HEK293 (cell line): ENCODE results near the gene MGST2.

Source experiments
- CTCF ChIA-PET: fragments of 350-600 bp; formaldehyde crosslinking; extraction: SDS; loops from one replicate; lab custom pipeline; 2021; ENCODE audit warnings: antibody characterized with exemption; lab: Yijun Ruan, JAX
- POLR2A ChIA-PET: fragments of 300-600 bp; formaldehyde crosslinking; extraction: SDS; loops from one replicate; lab custom pipeline; 2020; ENCODE audit warnings: antibody characterized with exemption, inconsistent platforms; lab: Yijun Ruan, JAX
- H3K27ac ChIP-seq: fragments of 200-500 bp; sonication (Bioruptor generic); 2 replicates; pipeline ENCODE4 v1.5.1; 2014; ENCODE audit warnings: low read depth, low read length, control low read depth, inconsistent platforms; ENCODE audit errors: extremely low read depth
- H3K36me3 ChIP-seq, 2 experiments: fragments of 200-500 bp in 1 of 2; sonication (Bioruptor generic) in 1 of 2; 1 replicate in 1 of 2; 2 replicates in 1 of 2; pipeline ENCODE4 v1.5.1; 2014 to 2017; ENCODE audit warnings: inconsistent platforms in 2 of 2, low read length in 2 of 2; ENCODE audit not compliant: control insufficient read depth in 2 of 2, insufficient read depth in 1 of 2
- H3K4me1 ChIP-seq: fragments of 200-500 bp; sonication (Bioruptor generic); 2 replicates; pipeline ENCODE4 v1.5.1; 2014; ENCODE audit warnings: mild to moderate bottlenecking, low read length, inconsistent platforms; ENCODE audit not compliant: control insufficient read depth, insufficient read depth
- H3K4me3 ChIP-seq: 2 replicates; pipeline ENCODE4 v1.5.1; 2011; ENCODE audit warnings: low read depth, mild to moderate bottlenecking, control low read depth, low read length, moderate library complexity
- H3K9me3 ChIP-seq: fragments of 200-500 bp; sonication (Bioruptor generic); 2 replicates; pipeline ENCODE4 v1.5.1; 2014; ENCODE audit warnings: low read depth, low read length, inconsistent platforms; ENCODE audit not compliant: control insufficient read depth, insufficient read depth
- BCL11B ChIP-seq: fragments of 450-650 bp; formaldehyde crosslinking; IDR thresholded peaks from 2 replicates; pipeline ENCODE4 v1.5.1; 2016; ENCODE audit warnings: low read depth, missing biosample characterization, missing genetic modification characterization
- MYNN ChIP-seq: fragments of 450-650 bp; formaldehyde crosslinking; IDR thresholded peaks from 2 replicates; pipeline ENCODE4 v1.5.1; 2016; ENCODE audit warnings: missing biosample characterization, missing genetic modification characterization, borderline replicate concordance
- ZBTB48 ChIP-seq: fragments of 450-650 bp; formaldehyde crosslinking; IDR thresholded peaks from 2 replicates; pipeline ENCODE4 v1.5.1; 2016; ENCODE audit warnings: missing biosample characterization, missing genetic modification characterization
- ZIC2 ChIP-seq: fragments of 450-650 bp; formaldehyde crosslinking; IDR thresholded peaks from 2 replicates; pipeline ENCODE4 v1.5.1; 2016; ENCODE audit warnings: missing biosample characterization, missing genetic modification characterization
- ZNF16 ChIP-seq: fragments of 450-650 bp; formaldehyde crosslinking; IDR thresholded peaks from 2 replicates; pipeline ENCODE4 v1.5.1; 2016; ENCODE audit warnings: low read depth, missing biosample characterization, missing genetic modification characterization
- ZNF174 ChIP-seq: fragments of 450-650 bp; formaldehyde crosslinking; IDR thresholded peaks from 2 replicates; pipeline ENCODE4 v1.5.0; 2017; ENCODE audit warnings: missing biosample characterization, mild to moderate bottlenecking, missing genetic modification characterization
- ZNF292 ChIP-seq: fragments of 450-650 bp; formaldehyde crosslinking; IDR thresholded peaks from 2 replicates; pipeline ENCODE4 v1.5.1; 2016; ENCODE audit warnings: low read depth, missing biosample characterization, missing genetic modification characterization, borderline replicate concordance
- ZNF350 ChIP-seq: fragments of 450-650 bp; formaldehyde crosslinking; IDR thresholded peaks from 2 replicates; pipeline ENCODE4 v1.5.0; 2017; ENCODE audit warnings: missing biosample characterization, mild to moderate bottlenecking, missing genetic modification characterization
- ZNF510 ChIP-seq: fragments of 450-650 bp; formaldehyde crosslinking; IDR thresholded peaks from 2 replicates; pipeline ENCODE4 v1.5.1; 2018; ENCODE audit warnings: mild to moderate bottlenecking, missing genetic modification characterization, missing biosample characterization; ENCODE audit not compliant: insufficient replicate concordance
- ZNF513 ChIP-seq: fragments of 450-650 bp; IDR thresholded peaks from 2 replicates; pipeline ENCODE4 v1.5.1; 2018; ENCODE audit warnings: missing biosample characterization, missing genetic modification characterization
- ZNF521 ChIP-seq: fragments of 450-650 bp; formaldehyde crosslinking; IDR thresholded peaks from 2 replicates; pipeline ENCODE4 v1.5.1; 2017; ENCODE audit warnings: missing biosample characterization, mild to moderate bottlenecking, missing genetic modification characterization
- ZNF549 ChIP-seq: fragments of 450-650 bp; IDR thresholded peaks from 2 replicates; pipeline ENCODE4 v1.5.1; 2018; ENCODE audit warnings: missing biosample characterization, missing genetic modification characterization, mild to moderate bottlenecking, inconsistent platforms, moderate library complexity
- ZNF558 ChIP-seq: fragments of 450-650 bp; formaldehyde crosslinking; IDR thresholded peaks from 2 replicates; pipeline ENCODE4 v1.5.1; 2016; ENCODE audit warnings: missing biosample characterization, missing genetic modification characterization
- ZNF585B ChIP-seq: fragments of 450-650 bp; formaldehyde crosslinking; IDR thresholded peaks from 2 replicates; pipeline ENCODE4 v1.5.1; 2016; ENCODE audit warnings: missing biosample characterization, missing genetic modification characterization
- ZNF658 ChIP-seq: fragments of 450-650 bp; formaldehyde crosslinking; IDR thresholded peaks from 2 replicates; pipeline ENCODE4; 2016; ENCODE audit warnings: missing biosample characterization, missing genetic modification characterization
- ZNF664 ChIP-seq: fragments of 450-650 bp; formaldehyde crosslinking; IDR thresholded peaks from 2 replicates; pipeline ENCODE4 v1.5.1; 2016; ENCODE audit warnings: missing biosample characterization, missing genetic modification characterization
- ZSCAN30 ChIP-seq: fragments of 450-650 bp; IDR thresholded peaks from 2 replicates; pipeline ENCODE4 v1.5.1; 2018; ENCODE audit warnings: missing biosample characterization, mild to moderate bottlenecking, missing genetic modification characterization, moderate library complexity
- ZXDB ChIP-seq: fragments of 450-650 bp; formaldehyde crosslinking; IDR thresholded peaks from 2 replicates; pipeline ENCODE4 v1.5.1; 2016; ENCODE audit warnings: missing biosample characterization, missing genetic modification characterization

Gene MGST2

GRCh38 chr4:139660568-139661043 lies 5.0 kb upstream of the MGST2 start (continued):
- TF ChIP-seq ZNF174 (tag by site-specific recombination) (no peak), ZNF585B (tag by site-specific recombination) (no peak), ZXDB (tag by site-specific recombination) (no peak), ZBTB48 (no peak), ZNF350 (no peak), ZNF558 (no peak)
- TF ChIP-seq, all 188 proteins: peak for 0

- Histone ChIP-seq H3K27ac (no peak overlapping the region), H3K4me1 (no peaks in the 10 kb centered on the region), H3K36me3 (no peaks in the 10 kb centered on the region), H3K4me3 (no peak overlapping the region), H3K9me3 (no peaks in the 10 kb centered on the region)
- POLR2A ChIA-PET, result no interaction called here
- TF ChIP-seq ZNF549 (no peak), ZNF510 (tag by site-specific recombination) (peak; percentile 99), ZNF292 (tag by site-specific recombination) (no peak), MYNN (tag by site-specific recombination) (no peak), ZNF513 (tag by site-specific recombination) (no peak), BCL11B (no peak), ZNF521 (no peak)
- CTCF ChIA-PET, result interaction anchor here (0.5 to 2.7 kb wide), 3 partner anchors 12 to 112 kb away, joined by 3 to 9 read pairs (median 3); no protein-coding TSS in a partner anchor
These were observed 2.0 kb upstream of the MGST2 start for GRCh38 chr4:139663561-139664138.

GRCh38 chr4:139664442-139664841 lies 1.2 kb upstream of the MGST2 start:
- ChIA-PET CTCF (interaction anchor here (0.5 to 4.2 kb wide), 5 partner anchors 8 to 111 kb away, joined by 3 to 21 read pairs (median 3); no protein-coding TSS in a partner anchor), POLR2A (no interaction called here)
- no peak for TF ChIP-seq ZNF16 (tag by site-specific recombination)
- TF ChIP-seq ZSCAN30 (tag by site-specific recombination), result no peak
- TF ChIP-seq ZIC2, result no peak
- Histone ChIP-seq H3K4me1 (no peaks in the 10 kb centered on the region), H3K9me3 (no peaks in the 10 kb centered on the region), H3K27ac (no peak overlapping the region), H3K36me3 (no peaks in the 10 kb centered on the region), H3K4me3 (no peak overlapping the region)

GRCh38 chr4:139665079-139665689 lies 435 bp upstream of the MGST2 start:
- peak overlapping the region; percentile 67; the same call in 1 of the 2 replicates for H3K27ac ChIP-seq
- peak overlapping the region; percentile 28 for H3K4me3 ChIP-seq
- ChIA-PET POLR2A (interaction anchor here (0.6 kb wide), 1 partner anchor 381 kb away, joined by 3 read pairs; no protein-coding TSS in a partner anchor), CTCF (interaction anchor here (1.4 to 4.2 kb wide), 3 partner anchors 9 to 45 kb away, joined by 3 to 21 read pairs (median 9); no protein-coding TSS in a partner anchor)
- H3K4me1 ChIP-seq, result no peaks in the 10 kb centered on the region
- no peaks in the 10 kb centered on the region for H3K9me3 ChIP-seq
- peak; percentile 100 for TF ChIP-seq ZNF664 (tag by site-specific recombination)
- no peak for TF ChIP-seq ZNF658 (tag by site-specific recombination)
- H3K36me3 ChIP-seq, result no peaks in the 10 kb centered on the region
